GM23338 (cell line): ENCODE data around the gene PNP. TPM values are rescaled to one million over a fixed set of nuclear protein-coding genes. Genes with fewer than 3 reads are reported as not detected.

Experiments
- EZH2 ChIP-seq: fragments of 200-600 bp; sonication (generic); IDR thresholded peaks from one replicate; pipeline ENCODE4 v1.8.0; 2017; ENCODE audit warnings: antibody characterized with exemption, mild to moderate bottlenecking, low read depth; ENCODE audit not compliant: unreplicated experiment
- EZH2phosphoT487 ChIP-seq: fragments of 200-600 bp; sonication (generic); IDR thresholded peaks from one replicate; pipeline ENCODE4 v1.8.1; 2018; ENCODE audit warnings: antibody characterized with exemption; ENCODE audit not compliant: unreplicated experiment
- JUNB ChIP-seq: IDR thresholded peaks from one replicate; pipeline ENCODE4 v1.6.1; 2016; ENCODE audit warnings: antibody characterized with exemption; ENCODE audit not compliant: unreplicated experiment
- NANOG ChIP-seq: IDR thresholded peaks from 2 replicates; pipeline ENCODE4 v1.6.1; 2016; ENCODE audit warnings: antibody characterized with exemption, borderline replicate concordance
- STAT1 ChIP-seq: IDR thresholded peaks from one replicate; pipeline ENCODE4 v1.6.1; 2016; ENCODE audit warnings: antibody characterized with exemption; ENCODE audit not compliant: unreplicated experiment
- ZNF331 ChIP-seq: fragments of 250-450 bp; sonication (Bioruptor Pico); IDR thresholded peaks from 2 replicates; pipeline ENCODE4 v1.5.0; 2020; ENCODE audit warnings: low read depth, mild to moderate bottlenecking, moderate library complexity
- polyA plus RNA-seq: library from polyadenylated mRNA; unstranded; fragments of >200 nt; fragmentation: Nextera tagmentation; extraction: Ambion mirVana; gene quantifications from 2 replicates; pipeline ENCODE4 v1.2.1, GENCODE V29; 2016
- total RNA-seq: library from RNA; depleted of rRNA; stranded (reverse); fragments of >200 nt; shearing (Covaris generic); gene quantifications from 2 replicates; pipeline ENCODE4 v1.2.3, GENCODE V29; 2014
- TF ChIP-seq, protein P1 (sequence below): fragments of 250-450 bp; sonication (Bioruptor Pico); IDR thresholded peaks from 2 replicates; pipeline ENCODE4 v1.5.0; 2020; ENCODE audit warnings: mild to moderate bottlenecking, moderate library complexity
- TF ChIP-seq, protein P2 (sequence below), 2 experiments: fragments of 200-600 bp in 1 of 2; sonication (generic) in 1 of 2; conservative IDR thresholded peaks; 2 replicates each; pipeline versions ENCODE4 v1.5.1 to v1.6.1; 2016 to 2017; ENCODE audit warnings: antibody characterized with exemption in 2 of 2, low read depth in 2 of 2, mild to moderate bottlenecking in 2 of 2, moderate library complexity in 1 of 2
- TF ChIP-seq, protein P3 (sequence below): IDR thresholded peaks from 2 replicates; pipeline ENCODE4 v1.6.1; 2016; ENCODE audit warnings: antibody characterized with exemption

The PNP gene
- total and polyA plus RNA-seq, 2 experiments from 2014 or later, result 60.7 to 102 TPM

DNA sequence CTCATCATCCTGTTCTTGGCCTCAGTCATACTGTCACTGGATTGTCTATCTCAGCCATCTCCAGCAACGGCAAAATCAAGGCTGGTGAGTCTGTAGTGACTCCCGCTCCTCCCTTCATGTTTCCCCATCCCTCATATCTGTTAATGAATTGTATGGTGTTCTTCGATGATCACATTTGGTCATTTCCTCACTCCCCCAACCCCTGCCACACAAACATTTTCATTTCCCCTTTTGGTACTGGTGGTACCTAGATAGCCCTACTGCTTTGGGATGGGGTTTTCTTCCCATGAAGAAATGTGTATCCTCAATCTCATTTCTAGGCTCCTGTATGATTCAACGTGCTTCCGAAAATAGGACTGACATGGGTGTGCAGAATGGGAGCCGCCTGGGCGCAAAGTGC lies 30.5 kb upstream of the PNP start (continued):
- TF ChIP-seq, protein P1, sequence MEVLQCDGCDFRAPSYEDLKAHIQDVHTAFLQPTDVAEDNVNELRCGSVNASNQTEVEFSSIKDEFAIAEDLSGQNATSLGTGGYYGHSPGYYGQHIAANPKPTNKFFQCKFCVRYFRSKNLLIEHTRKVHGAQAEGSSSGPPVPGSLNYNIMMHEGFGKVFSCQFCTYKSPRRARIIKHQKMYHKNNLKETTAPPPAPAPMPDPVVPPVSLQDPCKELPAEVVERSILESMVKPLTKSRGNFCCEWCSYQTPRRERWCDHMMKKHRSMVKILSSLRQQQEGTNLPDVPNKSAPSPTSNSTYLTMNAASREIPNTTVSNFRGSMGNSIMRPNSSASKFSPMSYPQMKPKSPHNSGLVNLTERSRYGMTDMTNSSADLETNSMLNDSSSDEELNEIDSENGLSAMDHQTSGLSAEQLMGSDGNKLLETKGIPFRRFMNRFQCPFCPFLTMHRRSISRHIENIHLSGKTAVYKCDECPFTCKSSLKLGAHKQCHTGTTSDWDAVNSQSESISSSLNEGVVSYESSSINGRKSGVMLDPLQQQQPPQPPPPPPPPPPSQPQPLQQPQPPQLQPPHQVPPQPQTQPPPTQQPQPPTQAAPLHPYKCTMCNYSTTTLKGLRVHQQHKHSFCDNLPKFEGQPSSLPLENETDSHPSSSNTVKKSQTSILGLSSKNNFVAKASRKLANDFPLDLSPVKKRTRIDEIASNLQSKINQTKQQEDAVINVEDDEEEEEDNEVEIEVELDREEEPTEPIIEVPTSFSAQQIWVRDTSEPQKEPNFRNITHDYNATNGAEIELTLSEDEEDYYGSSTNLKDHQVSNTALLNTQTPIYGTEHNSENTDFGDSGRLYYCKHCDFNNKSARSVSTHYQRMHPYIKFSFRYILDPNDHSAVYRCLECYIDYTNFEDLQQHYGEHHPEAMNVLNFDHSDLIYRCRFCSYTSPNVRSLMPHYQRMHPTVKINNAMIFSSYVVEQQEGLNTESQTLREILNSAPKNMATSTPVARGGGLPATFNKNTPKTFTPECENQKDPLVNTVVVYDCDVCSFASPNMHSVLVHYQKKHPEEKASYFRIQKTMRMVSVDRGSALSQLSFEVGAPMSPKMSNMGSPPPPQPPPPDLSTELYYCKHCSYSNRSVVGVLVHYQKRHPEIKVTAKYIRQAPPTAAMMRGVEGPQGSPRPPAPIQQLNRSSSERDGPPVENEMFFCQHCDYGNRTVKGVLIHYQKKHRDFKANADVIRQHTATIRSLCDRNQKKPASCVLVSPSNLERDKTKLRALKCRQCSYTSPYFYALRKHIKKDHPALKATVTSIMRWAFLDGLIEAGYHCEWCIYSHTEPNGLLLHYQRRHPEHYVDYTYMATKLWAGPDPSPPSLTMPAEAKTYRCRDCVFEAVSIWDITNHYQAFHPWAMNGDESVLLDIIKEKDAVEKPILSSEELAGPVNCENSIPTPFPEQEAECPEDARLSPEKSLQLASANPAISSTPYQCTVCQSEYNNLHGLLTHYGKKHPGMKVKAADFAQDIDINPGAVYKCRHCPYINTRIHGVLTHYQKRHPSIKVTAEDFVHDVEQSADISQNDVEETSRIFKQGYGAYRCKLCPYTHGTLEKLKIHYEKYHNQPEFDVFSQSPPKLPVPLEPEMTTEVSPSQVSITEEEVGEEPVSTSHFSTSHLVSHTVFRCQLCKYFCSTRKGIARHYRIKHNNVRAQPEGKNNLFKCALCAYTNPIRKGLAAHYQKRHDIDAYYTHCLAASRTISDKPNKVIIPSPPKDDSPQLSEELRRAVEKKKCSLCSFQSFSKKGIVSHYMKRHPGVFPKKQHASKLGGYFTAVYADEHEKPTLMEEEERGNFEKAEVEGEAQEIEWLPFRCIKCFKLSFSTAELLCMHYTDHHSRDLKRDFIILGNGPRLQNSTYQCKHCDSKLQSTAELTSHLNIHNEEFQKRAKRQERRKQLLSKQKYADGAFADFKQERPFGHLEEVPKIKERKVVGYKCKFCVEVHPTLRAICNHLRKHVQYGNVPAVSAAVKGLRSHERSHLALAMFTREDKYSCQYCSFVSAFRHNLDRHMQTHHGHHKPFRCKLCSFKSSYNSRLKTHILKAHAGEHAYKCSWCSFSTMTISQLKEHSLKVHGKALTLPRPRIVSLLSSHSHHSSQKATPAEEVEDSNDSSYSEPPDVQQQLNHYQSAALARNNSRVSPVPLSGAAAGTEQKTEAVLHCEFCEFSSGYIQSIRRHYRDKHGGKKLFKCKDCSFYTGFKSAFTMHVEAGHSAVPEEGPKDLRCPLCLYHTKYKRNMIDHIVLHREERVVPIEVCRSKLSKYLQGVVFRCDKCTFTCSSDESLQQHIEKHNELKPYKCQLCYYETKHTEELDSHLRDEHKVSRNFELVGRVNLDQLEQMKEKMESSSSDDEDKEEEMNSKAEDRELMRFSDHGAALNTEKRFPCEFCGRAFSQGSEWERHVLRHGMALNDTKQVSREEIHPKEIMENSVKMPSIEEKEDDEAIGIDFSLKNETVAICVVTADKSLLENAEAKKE (CRISPR knock-in tag), result no peak
- TF ChIP-seq, protein P2, sequence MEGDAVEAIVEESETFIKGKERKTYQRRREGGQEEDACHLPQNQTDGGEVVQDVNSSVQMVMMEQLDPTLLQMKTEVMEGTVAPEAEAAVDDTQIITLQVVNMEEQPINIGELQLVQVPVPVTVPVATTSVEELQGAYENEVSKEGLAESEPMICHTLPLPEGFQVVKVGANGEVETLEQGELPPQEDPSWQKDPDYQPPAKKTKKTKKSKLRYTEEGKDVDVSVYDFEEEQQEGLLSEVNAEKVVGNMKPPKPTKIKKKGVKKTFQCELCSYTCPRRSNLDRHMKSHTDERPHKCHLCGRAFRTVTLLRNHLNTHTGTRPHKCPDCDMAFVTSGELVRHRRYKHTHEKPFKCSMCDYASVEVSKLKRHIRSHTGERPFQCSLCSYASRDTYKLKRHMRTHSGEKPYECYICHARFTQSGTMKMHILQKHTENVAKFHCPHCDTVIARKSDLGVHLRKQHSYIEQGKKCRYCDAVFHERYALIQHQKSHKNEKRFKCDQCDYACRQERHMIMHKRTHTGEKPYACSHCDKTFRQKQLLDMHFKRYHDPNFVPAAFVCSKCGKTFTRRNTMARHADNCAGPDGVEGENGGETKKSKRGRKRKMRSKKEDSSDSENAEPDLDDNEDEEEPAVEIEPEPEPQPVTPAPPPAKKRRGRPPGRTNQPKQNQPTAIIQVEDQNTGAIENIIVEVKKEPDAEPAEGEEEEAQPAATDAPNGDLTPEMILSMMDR (conservative IDR thresholded peaks at IDR 0.05; ENCODE audit: low read depth in 2 of 2), result no peak
- no peak for TF ChIP-seq STAT1
- no peak for TF ChIP-seq JUNB
- no peak for TF ChIP-seq NANOG
- no peak for TF ChIP-seq ZNF331 (CRISPR knock-in tag)
- no peak for TF ChIP-seq EZH2
- TF ChIP-seq, protein P3, sequence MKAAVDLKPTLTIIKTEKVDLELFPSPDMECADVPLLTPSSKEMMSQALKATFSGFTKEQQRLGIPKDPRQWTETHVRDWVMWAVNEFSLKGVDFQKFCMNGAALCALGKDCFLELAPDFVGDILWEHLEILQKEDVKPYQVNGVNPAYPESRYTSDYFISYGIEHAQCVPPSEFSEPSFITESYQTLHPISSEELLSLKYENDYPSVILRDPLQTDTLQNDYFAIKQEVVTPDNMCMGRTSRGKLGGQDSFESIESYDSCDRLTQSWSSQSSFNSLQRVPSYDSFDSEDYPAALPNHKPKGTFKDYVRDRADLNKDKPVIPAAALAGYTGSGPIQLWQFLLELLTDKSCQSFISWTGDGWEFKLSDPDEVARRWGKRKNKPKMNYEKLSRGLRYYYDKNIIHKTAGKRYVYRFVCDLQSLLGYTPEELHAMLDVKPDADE, result no peak
- TF ChIP-seq EZH2phosphoT487, result no peak
